GM12878 (cell line): ENCODE data around the gene IL4I1. TPM values are rescaled to one million over a fixed set of nuclear protein-coding genes. Genes with fewer than 3 reads are reported as not detected.

Experiments used
- ASH2L ChIP-seq: fragments of 300-600, 200-600 bp; sonication (generic); IDR thresholded peaks from 2 replicates; pipeline ENCODE4 v1.6.1; 2017; ENCODE audit warnings: low read depth, mild to moderate bottlenecking, borderline replicate concordance
- CHD2 ChIP-seq: IDR thresholded peaks from 2 replicates; pipeline ENCODE4 v1.6.1; 2011; ENCODE audit warnings: low read depth, low read length, improper control_type of control experiment, borderline replicate concordance
- DPF2 ChIP-seq: fragments of 450-650 bp; IDR thresholded peaks from 2 replicates; pipeline ENCODE4 v1.6.1; 2017; ENCODE audit warnings: mild to moderate bottlenecking
- EED ChIP-seq: sonication (generic); IDR thresholded peaks from 2 replicates; pipeline ENCODE4 v1.6.1; 2016; ENCODE audit warnings: antibody characterized with exemption, low read depth
- FOXM1 ChIP-seq: IDR thresholded peaks from 2 replicates; pipeline ENCODE4 v1.6.1; 2012; ENCODE audit warnings: low read depth, mild to moderate bottlenecking, inconsistent platforms, low read length, moderate library complexity
- JUND ChIP-seq: IDR thresholded peaks from 2 replicates; pipeline ENCODE4 v1.6.1; 2012; ENCODE audit warnings: low read depth, mild to moderate bottlenecking, low read length, improper control_type of control experiment, moderate library complexity
- NRF1 ChIP-seq: conservative IDR thresholded peaks from 2 replicates; pipeline ENCODE4 v1.6.1; 2011; ENCODE audit warnings: mild to moderate bottlenecking, low read depth, low read length, improper control_type of control experiment
- PAX5 ChIP-seq: IDR thresholded peaks from 2 replicates; pipeline ENCODE4 v1.6.1; 2011; ENCODE audit warnings: low read depth, low read length, borderline replicate concordance
- RAD51 ChIP-seq: fragments of 450-650 bp; IDR thresholded peaks from 2 replicates; pipeline ENCODE4 v1.6.1; 2016; ENCODE audit warnings: moderate library complexity, mild to moderate bottlenecking, inconsistent platforms
- RELA ChIP-seq: fragments of 450-650 bp; IDR thresholded peaks from 2 replicates; pipeline ENCODE4 v1.8.0; 2014; ENCODE audit warnings: borderline replicate concordance; ENCODE audit not compliant: partially characterized antibody
- SMAD1 ChIP-seq: fragments of 450-650 bp; IDR thresholded peaks from 2 replicates; pipeline ENCODE4 v1.6.1; 2018; ENCODE audit warnings: mild to moderate bottlenecking, low read depth; ENCODE audit not compliant: partially characterized antibody
- SPI1 ChIP-seq: IDR thresholded peaks from 2 replicates; pipeline ENCODE4 v1.6.1; 2011; ENCODE audit warnings: low read depth, mild to moderate bottlenecking, low read length, moderate library complexity, borderline replicate concordance; ENCODE audit not compliant: insufficient read depth
- SREBF1 ChIP-seq: IDR thresholded peaks from 2 replicates; pipeline ENCODE4 v1.6.1; 2012; ENCODE audit warnings: mild to moderate bottlenecking, low read length
- SREBF2 ChIP-seq: IDR thresholded peaks from 2 replicates; pipeline ENCODE4 v1.6.1; 2012; ENCODE audit warnings: mild to moderate bottlenecking, low read length
- TCF7 ChIP-seq: IDR thresholded peaks from 2 replicates; pipeline ENCODE4 v1.6.1; 2014; ENCODE audit warnings: antibody characterized with exemption, borderline replicate concordance
- YY1 ChIP-seq: IDR thresholded peaks from 2 replicates; pipeline ENCODE4 v1.6.1; 2011; ENCODE audit warnings: low read depth, mild to moderate bottlenecking, low read length
- ZBTB33 ChIP-seq: fragments of 450-650 bp; IDR thresholded peaks from 2 replicates; pipeline ENCODE4 v1.6.1; 2017; ENCODE audit warnings: mild to moderate bottlenecking
- polyA plus RNA-seq, 11 experiments: library from polyadenylated mRNA; depleted of rRNA in 4 of 11; unstranded in 6 of 11; stranded (reverse) in 5 of 11; fragments of >200 nt; fragmentation: Nextera tagmentation in 4 of 11; fragmentation: Illumina TruSeq in 1 of 11; extraction: Ambion mirVana in 4 of 11; extraction: Trizol in 1 of 11; gene quantifications; 1 replicate in 1 of 11; 2 replicates in 10 of 11; pipeline versions ENCODE4 v1.2.1 to v1.2.3, GENCODE V29; 2011 to 2016; ENCODE audit warnings: inconsistent platforms in 2 of 11, missing spikeins in 2 of 11, low read depth in 1 of 11
- total RNA-seq, 4 experiments: library from RNA; depleted of rRNA in 3 of 4; stranded (reverse); fragments of >200 nt in 3 of 4; fragmentation: Illumina TruSeq in 1 of 4; extraction: Trizol in 1 of 4; gene quantifications; 2 replicates each; pipeline versions ENCODE4 v1.2.1 to v1.2.3, GENCODE V29; 2013 to 2021
- TF ChIP-seq, protein P1 (sequence below): fragments of 450-650 bp; formaldehyde crosslinking; IDR thresholded peaks from 2 replicates; pipeline ENCODE4 v1.5.0; 2022; ENCODE audit warnings: mild to moderate bottlenecking, missing genetic modification characterization
- TF ChIP-seq, protein P2 (sequence below): IDR thresholded peaks from 2 replicates; pipeline ENCODE4 v1.6.1; 2012; ENCODE audit warnings: low read depth, low read length, improper control_type of control experiment
- TF ChIP-seq, protein P3 (sequence below): fragments of 450-650 bp; IDR thresholded peaks from 2 replicates; pipeline ENCODE4 v1.6.1; 2016; ENCODE audit warnings: mild to moderate bottlenecking
- TF ChIP-seq, protein P4 (sequence below): fragments of 450-650 bp; IDR thresholded peaks from 2 replicates; pipeline ENCODE4 v1.6.1; 2014; ENCODE audit warnings: mild to moderate bottlenecking

IL4I1 gene
- total and polyA plus RNA-seq, 10 of the 15 experiments (the other 5 are each of a cell fraction or from before 2014, with no cell fraction given), result 0.62 to 83.8 (median 42.8) TPM

DNA sequence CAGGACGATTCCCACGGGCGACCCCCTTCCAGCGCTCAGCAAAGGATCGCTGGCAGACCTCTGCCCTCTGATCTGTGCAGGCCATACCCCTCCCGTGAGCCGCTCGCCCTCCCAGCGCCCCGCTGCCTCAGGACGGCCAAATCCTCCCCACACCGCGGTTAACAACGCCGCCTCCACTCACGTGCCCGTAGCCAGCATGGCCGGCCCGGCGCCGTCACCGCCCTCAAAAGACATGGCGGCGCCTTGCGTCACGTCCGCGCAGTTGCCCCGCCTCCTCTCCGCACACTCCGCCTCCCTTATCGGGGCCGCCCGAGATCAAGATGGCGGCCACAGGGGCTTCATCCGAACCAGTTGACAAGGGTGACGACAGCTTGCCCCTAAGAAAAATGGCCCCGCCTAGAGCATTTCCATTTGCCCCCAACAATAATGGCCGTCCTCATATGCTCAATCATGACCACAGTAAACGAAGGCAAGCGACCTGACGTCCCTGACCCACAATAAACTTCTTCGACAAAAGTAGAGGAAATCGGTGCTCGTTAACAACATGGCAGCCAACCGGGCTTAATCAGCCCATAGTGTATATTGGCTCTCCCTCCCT lies 20.2 kb downstream of the IL4I1 start (continued):
- TF ChIP-seq ZBTB33 (no peak), CHD2 (no peak), ASH2L (no peak), FOXM1 (no peak), RAD51 (peak; percentile 19; the same call in 1 of the 2 replicates), DPF2 (peak; percentile 47; the same call in 1 of the 2 replicates), RELA (peak; percentile 32), PAX5 (no peak), SPI1 (no peak), YY1 (peak; percentile 97), SREBF2 (no peak), TCF7 (no peak), JUND (0 out of 2 replicates have a peak, but pooled peaks have one; percentile 21), SMAD1 (no peak), SREBF1 (no peak), EED (no peak), NRF1 (peak; percentile 16; the same call in 1 of the 2 replicates)
- TF ChIP-seq, protein P1, sequence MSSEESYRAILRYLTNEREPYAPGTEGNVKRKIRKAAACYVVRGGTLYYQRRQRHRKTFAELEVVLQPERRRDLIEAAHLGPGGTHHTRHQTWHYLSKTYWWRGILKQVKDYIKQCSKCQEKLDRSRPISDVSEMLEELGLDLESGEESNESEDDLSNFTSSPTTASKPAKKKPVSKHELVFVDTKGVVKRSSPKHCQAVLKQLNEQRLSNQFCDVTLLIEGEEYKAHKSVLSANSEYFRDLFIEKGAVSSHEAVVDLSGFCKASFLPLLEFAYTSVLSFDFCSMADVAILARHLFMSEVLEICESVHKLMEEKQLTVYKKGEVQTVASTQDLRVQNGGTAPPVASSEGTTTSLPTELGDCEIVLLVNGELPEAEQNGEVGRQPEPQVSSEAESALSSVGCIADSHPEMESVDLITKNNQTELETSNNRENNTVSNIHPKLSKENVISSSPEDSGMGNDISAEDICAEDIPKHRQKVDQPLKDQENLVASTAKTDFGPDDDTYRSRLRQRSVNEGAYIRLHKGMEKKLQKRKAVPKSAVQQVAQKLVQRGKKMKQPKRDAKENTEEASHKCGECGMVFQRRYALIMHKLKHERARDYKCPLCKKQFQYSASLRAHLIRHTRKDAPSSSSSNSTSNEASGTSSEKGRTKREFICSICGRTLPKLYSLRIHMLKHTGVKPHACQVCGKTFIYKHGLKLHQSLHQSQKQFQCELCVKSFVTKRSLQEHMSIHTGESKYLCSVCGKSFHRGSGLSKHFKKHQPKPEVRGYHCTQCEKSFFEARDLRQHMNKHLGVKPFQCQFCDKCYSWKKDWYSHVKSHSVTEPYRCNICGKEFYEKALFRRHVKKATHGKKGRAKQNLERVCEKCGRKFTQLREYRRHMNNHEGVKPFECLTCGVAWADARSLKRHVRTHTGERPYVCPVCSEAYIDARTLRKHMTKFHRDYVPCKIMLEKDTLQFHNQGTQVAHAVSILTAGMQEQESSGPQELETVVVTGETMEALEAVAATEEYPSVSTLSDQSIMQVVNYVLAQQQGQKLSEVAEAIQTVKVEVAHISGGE (CRISPR knock-in tag), result no peak
- TF ChIP-seq, protein P2, sequence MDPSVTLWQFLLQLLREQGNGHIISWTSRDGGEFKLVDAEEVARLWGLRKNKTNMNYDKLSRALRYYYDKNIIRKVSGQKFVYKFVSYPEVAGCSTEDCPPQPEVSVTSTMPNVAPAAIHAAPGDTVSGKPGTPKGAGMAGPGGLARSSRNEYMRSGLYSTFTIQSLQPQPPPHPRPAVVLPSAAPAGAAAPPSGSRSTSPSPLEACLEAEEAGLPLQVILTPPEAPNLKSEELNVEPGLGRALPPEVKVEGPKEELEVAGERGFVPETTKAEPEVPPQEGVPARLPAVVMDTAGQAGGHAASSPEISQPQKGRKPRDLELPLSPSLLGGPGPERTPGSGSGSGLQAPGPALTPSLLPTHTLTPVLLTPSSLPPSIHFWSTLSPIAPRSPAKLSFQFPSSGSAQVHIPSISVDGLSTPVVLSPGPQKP, result no peak; the same call in 1 of the 2 replicates
- TF ChIP-seq, protein P3, sequence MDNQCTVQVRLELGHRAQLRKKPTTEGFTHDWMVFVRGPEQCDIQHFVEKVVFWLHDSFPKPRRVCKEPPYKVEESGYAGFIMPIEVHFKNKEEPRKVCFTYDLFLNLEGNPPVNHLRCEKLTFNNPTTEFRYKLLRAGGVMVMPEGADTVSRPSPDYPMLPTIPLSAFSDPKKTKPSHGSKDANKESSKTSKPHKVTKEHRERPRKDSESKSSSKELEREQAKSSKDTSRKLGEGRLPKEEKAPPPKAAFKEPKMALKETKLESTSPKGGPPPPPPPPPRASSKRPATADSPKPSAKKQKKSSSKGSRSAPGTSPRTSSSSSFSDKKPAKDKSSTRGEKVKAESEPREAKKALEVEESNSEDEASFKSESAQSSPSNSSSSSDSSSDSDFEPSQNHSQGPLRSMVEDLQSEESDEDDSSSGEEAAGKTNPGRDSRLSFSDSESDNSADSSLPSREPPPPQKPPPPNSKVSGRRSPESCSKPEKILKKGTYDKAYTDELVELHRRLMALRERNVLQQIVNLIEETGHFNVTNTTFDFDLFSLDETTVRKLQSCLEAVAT, result peak; percentile 94
- TF ChIP-seq, protein P4, sequence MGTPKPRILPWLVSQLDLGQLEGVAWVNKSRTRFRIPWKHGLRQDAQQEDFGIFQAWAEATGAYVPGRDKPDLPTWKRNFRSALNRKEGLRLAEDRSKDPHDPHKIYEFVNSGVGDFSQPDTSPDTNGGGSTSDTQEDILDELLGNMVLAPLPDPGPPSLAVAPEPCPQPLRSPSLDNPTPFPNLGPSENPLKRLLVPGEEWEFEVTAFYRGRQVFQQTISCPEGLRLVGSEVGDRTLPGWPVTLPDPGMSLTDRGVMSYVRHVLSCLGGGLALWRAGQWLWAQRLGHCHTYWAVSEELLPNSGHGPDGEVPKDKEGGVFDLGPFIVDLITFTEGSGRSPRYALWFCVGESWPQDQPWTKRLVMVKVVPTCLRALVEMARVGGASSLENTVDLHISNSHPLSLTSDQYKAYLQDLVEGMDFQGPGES, result no peak
